WTC11 (cell line): ENCODE measurements around the gene RASA4B.
"Not testable (repeated sequence)": the region's sequence is repeated elsewhere in the genome, so short reads cannot be mapped to it uniquely, and the experiment has no call there.

ENCODE experiments used
- ETV6 ChIP-seq: sonication (generic); formaldehyde crosslinking; IDR thresholded peaks from 2 replicates; pipeline ENCODE4 v1.8.1; 2022; ENCODE audit warnings: mild to moderate bottlenecking, missing genetic modification reagents
- FOXP1 ChIP-seq: sonication (generic); formaldehyde crosslinking; IDR thresholded peaks from 2 replicates; pipeline ENCODE4 v1.8.0; 2022; ENCODE audit warnings: missing genetic modification reagents, mild to moderate bottlenecking, moderate library complexity, borderline replicate concordance
- JUN ChIP-seq: sonication (generic); formaldehyde crosslinking; IDR thresholded peaks from 2 replicates; pipeline ENCODE4 v1.8.0; 2023; ENCODE audit warnings: mild to moderate bottlenecking, missing genetic modification reagents
- ZNF317 ChIP-seq: sonication (generic); formaldehyde crosslinking; IDR thresholded peaks from 2 replicates; pipeline ENCODE4 v1.8.1; 2023; ENCODE audit warnings: low read depth, mild to moderate bottlenecking, moderate library complexity, missing genetic modification reagents, borderline replicate concordance
- TF ChIP-seq, protein P1 (sequence below): fragments of 200-600 bp; IDR thresholded peaks from 2 replicates; pipeline ENCODE4 v1.8.0; 2022; ENCODE audit warnings: antibody characterized with exemption
- TF ChIP-seq, protein P2 (sequence below): sonication (generic); formaldehyde crosslinking; IDR thresholded peaks from 2 replicates; pipeline ENCODE4 v1.8.1; 2023; ENCODE audit warnings: mild to moderate bottlenecking, missing genetic modification reagents

- TF ChIP-seq, protein P1, sequence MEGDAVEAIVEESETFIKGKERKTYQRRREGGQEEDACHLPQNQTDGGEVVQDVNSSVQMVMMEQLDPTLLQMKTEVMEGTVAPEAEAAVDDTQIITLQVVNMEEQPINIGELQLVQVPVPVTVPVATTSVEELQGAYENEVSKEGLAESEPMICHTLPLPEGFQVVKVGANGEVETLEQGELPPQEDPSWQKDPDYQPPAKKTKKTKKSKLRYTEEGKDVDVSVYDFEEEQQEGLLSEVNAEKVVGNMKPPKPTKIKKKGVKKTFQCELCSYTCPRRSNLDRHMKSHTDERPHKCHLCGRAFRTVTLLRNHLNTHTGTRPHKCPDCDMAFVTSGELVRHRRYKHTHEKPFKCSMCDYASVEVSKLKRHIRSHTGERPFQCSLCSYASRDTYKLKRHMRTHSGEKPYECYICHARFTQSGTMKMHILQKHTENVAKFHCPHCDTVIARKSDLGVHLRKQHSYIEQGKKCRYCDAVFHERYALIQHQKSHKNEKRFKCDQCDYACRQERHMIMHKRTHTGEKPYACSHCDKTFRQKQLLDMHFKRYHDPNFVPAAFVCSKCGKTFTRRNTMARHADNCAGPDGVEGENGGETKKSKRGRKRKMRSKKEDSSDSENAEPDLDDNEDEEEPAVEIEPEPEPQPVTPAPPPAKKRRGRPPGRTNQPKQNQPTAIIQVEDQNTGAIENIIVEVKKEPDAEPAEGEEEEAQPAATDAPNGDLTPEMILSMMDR, result not testable (repeated sequence)
- not testable (repeated sequence) for TF ChIP-seq ETV6 (CRISPR knock-in tag); FOXP1 (CRISPR knock-in tag); JUN; ZNF317 (CRISPR knock-in tag)
- TF ChIP-seq, protein P2, sequence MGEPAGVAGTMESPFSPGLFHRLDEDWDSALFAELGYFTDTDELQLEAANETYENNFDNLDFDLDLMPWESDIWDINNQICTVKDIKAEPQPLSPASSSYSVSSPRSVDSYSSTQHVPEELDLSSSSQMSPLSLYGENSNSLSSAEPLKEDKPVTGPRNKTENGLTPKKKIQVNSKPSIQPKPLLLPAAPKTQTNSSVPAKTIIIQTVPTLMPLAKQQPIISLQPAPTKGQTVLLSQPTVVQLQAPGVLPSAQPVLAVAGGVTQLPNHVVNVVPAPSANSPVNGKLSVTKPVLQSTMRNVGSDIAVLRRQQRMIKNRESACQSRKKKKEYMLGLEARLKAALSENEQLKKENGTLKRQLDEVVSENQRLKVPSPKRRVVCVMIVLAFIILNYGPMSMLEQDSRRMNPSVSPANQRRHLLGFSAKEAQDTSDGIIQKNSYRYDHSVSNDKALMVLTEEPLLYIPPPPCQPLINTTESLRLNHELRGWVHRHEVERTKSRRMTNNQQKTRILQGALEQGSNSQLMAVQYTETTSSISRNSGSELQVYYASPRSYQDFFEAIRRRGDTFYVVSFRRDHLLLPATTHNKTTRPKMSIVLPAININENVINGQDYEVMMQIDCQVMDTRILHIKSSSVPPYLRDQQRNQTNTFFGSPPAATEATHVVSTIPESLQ (CRISPR knock-in tag), result not testable (repeated sequence)
These were observed 24.2 kb downstream of the RASA4B start for GRCh38 chr7:102493220-102493935.
